Measurements from ENCODE around the gene LMTK2.

The LMTK2 gene

DNA sequence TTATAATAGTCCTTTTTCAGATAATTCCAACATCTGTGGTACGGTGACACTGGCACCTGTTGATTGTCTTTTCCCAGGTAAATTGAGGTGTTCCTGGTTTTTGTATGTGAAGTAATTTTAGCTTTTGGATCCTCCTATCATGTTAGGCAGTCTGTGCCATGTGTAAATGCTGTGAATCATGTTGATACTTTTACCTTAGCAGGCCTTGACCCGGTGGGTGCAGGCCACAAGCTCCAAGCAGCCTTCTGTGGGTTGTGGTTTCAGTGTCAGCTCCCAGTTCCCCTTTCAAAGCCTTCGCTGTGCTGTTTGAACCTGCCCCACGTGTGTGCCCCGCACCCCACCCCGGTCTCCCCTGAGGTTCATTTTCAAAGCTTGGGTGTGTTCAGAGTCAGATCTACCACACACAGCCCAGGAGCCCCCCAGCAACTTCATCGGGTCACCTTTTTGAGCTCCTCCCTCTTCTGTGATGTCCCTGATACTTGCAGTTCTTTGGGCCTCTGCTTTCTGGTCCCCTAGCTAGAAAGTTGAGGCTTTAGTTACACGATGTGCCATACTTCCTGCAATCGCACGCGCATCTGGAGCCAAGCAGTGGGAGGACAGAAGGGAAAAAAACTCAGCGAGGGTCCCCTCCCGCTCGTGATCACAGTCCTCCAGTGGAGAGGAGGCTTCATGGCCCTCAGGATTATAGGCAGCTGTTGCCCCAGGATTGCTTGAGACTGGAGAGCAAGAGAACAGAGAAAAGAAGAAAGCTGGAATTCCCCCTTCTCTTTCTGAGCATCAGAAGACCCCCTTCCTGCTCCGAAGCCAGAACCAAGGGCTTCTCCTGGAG is 95.9 kb downstream of the LMTK2 start:
- DNase-seq (ENCODE audit: low spot score) (no peak), FAIRE-seq (no peak)

DNA sequence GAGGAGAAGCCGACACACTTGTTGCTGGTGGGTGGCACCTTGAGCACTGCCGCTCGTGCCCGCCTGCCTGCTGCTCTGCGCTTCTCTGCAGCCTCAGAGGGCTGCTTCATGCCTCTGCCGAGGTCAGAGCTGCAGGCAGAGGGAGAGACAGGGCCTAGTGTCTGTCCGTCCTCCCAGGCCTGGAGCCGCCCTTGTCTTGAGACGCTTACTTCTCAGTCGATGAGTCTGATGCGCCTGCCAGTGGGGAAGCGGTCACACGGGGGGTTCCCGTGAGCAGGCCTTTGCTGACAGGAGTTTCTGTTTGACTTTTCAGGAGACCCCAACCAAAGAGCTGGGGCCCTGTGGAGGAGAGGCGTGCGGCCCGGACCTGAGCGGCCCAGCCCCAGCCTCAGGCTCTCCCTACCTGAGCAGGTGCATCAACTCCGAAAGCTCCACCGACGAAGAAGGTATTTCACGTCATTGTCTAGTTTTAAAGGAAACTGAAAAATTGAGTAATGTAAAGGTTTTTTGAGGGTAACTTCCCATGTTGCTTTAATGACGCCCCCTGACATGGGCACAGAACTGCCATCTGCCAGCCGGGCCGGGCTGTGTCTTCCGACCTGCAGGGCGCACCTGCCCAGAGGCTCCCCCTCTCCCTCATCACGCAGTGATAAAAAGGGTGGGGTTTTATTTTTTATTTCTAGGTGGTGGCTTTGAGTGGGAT is 96.8 kb downstream of the LMTK2 start:
- no peak for FAIRE-seq
- no peak for DNase-seq (ENCODE audit: low spot score)

DNA sequence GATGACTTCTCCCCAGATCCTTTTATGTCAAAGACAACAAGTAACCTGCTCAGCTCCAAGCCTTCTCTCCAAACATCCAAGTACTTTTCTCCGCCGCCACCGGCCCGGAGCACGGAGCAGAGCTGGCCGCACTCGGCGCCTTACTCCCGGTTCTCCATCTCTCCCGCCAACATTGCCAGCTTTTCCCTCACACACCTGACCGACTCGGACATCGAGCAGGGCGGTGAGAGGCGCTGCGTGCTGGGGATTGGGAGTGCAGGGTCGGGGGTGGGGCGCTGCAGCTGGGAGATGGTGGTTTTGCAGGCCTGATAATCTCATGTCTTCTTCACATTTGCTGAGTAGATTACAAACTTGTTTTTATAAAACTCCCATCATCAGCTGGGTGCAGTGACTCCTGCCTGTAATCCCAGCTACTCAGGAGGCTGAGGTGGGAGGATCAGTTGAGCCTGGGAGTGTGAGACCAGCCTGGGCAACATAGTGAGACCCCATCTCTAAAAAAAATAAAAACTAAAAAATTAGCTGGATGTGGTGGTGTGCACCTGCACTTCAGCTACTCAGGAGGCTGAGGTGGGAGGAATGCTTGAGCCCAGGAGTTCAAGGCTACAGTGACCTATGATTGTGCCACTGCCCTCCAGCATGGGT is 97.4 kb downstream of the LMTK2 start:
- DNase-seq (ENCODE audit: low spot score) = no peak
- FAIRE-seq = no peak

DNA sequence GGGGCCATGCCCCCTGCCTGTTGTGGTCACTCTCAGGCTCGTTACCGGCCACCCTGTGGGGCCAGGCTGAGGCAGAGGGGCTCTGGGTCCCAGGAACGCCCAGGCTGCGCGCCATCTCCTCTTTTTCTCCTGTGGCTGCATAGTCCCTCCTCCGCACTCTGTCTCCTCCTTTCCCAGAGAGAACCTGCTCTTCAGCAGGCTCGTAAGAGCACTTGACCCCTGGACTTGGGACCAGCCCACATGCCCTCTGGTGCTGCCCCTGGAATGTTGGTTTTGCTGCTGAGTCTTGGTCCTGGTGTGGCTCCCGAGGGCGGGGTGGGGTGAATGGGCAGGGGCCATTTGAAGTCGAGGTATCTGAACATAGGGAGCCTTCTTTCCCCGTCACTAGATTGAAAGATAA is 98.0 kb downstream of the LMTK2 start:
- DNase-seq (ENCODE audit: low spot score) = no peak
- FAIRE-seq = no peak

DNA sequence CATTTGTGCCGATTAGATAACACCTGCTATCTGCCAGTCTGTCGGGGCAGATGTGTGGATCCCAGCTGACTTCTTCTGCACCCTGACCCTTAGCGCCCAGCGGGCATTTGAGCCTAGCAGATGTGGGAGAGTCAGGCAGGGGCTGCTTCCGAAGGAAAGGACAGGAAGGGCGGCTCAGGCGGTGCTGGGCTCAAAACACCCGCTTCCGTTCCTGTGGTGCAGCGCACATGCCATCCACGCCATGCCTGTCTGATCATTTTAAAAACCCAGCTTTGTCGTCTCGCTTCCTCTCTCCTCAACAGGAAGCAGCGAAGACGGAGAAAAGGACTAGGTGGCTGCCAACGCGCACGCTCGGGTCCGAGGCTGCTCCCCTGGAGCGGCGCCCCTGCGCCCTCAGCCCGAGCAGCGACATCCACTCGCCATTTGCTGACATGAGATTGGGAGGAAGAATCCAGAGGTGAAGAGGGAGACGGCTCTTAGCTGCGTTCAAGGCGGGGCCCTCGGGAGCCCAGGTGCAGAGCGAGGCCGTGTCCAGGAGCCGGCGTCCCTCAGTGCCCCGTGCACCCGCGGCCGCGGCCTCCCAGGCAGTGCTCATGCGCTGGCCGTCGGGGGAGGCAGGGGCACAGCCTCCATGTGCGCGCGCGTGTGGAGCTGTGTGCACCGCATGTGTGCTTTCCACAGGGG is 98.6 kb downstream of the LMTK2 start:
- no peak for DNase-seq (ENCODE audit: low spot score)
- no peak for FAIRE-seq

DNA sequence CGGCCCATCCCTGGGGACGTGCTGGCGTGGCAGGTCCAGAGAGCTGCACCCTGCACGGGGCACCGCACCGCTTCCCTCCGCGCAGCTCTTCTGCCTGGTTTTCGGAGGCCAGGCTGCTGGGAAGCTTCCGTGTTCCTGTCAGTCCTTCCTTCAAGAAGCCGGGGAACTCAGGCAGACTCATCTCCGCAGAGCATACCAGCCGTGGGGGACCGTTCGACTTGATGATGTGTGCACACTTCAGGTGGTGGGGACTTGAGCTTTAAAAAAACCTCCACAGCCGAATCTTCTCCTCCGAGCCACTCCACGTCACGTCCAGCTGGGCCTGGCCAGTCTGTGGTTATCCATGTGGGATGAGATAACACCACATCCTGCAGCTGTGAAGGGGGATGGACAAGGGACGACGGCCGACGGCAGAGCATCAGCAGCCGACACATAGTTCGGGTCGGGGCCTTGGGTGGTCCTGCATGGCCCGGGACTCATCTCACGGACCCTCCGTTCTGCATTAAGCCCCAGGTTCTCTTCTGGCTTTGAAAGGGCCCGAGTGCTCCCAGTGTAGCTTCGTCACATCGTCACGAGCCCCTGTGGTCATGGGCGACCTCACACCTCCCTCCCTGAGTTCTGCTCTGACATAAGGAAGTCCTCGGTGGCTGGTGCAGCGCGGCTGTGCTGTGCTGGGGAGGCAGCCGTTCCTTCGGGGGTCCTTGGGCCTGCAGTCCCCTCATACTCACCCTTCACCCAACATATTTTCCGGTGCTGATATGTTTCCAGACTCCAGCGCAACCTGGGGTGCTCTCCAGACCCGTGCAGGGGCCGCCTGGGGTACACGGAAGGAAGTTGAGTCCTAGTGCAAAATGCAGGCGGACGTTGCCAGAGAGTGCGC is 100.0 kb downstream of the LMTK2 start:
- peak; percentile 17 for FAIRE-seq
- no peak for DNase-seq (ENCODE audit: low spot score)

DNA sequence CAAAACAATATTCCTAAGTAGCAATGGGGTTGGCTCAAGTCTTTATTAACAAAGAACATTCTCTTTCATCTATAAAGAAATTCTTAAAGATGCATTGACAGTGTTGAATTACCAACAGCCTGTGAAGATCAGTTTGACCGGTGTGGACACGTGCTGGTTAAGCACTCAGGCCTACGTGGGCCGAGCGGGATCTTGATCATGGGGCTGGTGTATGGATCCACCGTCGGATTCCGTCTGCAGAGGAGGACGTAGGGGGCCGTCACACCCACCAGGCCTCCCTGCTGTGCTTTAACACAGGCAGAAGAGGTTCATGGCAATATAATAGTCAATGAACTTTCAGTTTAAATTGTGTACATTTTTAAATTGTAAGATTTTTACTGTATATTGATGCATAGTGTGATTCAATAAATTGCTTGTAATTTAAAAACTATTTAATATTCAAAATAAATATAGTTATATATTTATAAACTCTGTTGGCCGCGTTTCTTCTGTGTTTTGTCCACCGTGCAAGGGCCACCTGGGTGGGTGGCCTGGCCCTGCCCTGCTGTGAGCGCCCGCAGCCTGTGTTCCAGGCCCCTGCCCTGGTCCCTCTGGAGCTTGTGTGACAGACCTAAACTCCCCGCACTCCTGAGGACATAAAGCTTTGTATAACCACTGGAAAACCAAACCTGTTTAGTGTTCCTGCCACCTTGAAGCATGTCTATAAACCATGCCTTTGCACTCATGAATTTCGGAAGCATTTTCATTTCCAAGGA is 102.7 kb downstream of the LMTK2 start:
- FAIRE-seq = no peak
- no peak for DNase-seq (ENCODE audit: low spot score)

DNA sequence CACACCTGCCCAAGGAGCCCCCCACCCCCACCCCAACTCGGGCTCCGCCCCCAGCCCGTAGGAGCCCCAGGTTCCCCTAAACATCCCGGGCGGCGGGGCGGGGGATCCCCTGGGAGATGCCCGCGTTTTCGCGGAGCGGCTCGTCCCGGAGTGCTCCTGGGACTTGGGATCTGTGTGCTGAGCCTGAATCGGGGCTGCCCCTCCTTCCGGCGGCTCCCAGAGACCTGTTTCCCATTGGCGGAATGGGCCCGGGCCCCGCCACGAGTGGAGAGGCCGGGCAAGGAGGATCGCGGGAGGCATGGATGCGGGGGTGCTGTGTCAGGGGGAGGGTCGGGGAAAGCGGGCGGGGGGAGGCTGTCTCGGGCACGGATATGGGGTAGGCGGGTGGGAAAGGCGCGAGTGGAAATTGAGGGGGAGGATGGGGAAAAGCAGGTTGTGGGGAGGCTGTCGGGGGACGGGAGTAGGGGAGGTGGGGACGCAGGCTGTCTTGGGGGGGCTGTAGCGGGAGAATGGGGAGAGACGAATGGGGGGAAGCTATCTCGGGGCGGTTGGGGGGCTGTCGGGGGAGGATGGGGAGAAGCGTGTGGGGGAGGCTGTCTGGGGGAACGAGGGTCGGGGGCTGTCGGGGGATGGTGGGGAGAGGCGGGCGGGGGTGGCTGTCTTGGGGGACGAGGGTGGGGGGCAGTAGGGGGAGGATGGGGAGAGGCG is 104.0 kb downstream of the LMTK2 start:
- DNase-seq (ENCODE audit: low spot score) (no peak), FAIRE-seq (no peak)

DNA sequence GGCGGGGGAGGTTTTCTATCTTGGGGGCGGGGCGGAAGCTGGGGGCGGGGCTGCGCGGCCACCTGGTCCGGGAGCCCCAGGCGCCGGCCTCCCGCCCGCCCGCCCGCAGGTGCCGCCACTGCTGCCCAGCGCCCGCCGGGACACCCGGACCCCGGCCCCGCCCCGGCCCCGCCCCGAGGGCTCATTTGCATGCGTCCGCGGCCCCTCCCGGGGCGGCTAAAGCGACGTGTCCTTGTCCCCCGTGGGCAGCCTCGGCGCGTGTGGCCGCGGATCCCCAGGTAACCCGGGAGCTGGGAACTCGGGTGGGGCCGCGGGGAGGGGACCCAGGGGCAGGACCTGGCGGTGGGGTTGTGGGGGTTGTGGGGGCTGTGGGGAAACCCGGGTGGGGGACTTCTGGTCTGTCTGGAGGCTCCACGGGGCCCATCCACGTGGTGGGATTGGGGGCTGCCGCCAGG is 104.6 kb downstream of the LMTK2 start, which contains the start of gene BHLHA15:
Gene BHLHA15 (plus strand): TSS at position 219 of the 455 bp plus-strand sequence. CDS start 871 bp downstream, outside the sequence.
- DNase-seq (ENCODE audit: low spot score) (peak; percentile 67), FAIRE-seq (no peak)

DNA sequence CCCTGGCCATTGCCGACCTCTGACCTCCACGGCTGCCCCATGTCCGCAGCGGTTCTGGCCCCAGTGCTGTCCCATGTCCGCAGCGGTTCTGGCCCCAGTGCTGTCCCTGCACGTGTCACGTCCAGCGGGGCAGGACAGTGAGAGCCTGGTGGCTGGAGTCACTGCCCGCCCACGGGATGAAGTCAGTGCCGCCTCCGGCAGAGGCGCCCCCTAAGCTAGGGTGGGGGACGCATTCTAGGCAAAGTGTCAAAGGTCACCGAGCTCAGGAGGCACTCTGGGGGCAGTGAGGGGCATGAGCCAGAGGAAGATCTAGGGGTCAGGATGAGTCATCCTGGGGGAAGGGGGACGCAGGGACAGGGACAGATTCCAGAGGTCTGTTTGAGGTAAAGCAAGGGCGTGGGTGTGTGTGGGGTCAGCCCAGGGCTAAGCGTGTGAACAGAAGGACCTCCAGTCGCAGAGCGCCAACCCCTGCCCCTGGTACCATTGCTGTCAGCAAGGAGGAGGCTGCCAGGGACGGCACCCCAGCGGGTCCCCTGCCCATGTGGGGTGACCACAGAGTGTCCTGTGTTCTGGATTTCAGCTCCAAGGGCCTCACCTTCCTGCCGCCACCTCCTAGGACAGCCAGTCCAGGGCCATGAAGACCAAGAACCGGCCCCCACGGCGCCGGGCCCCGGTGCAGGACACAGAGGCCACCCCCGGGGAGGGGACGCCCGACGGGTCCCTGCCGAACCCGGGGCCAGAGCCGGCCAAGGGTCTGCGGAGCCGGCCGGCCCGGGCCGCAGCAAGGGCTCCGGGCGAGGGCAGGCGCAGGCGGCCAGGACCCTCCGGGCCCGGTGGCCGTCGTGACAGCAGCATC is 105.2 kb downstream of the LMTK2 start:
- DNase-seq (ENCODE audit: low spot score) (no peak), FAIRE-seq (no peak)

DNA sequence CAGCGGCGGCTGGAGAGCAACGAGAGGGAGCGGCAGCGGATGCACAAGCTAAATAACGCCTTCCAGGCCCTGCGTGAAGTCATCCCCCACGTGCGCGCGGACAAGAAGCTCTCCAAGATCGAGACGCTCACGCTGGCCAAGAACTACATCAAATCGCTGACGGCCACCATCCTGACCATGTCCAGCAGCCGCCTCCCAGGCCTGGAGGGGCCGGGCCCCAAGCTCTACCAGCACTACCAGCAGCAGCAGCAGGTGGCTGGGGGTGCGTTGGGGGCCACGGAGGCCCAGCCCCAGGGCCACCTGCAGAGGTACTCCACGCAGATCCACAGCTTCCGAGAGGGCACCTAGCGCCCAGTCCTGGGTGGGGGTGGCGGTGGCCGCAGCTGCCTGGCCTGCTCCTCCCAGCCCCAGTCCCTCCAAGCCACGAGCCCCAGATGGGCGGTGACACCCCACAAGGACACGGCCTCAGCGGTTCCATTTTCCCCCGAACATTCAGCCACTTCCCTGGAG is 105.9 kb downstream of the LMTK2 start:
- DNase-seq (ENCODE audit: low spot score) (no peak), FAIRE-seq (no peak)

DNA sequence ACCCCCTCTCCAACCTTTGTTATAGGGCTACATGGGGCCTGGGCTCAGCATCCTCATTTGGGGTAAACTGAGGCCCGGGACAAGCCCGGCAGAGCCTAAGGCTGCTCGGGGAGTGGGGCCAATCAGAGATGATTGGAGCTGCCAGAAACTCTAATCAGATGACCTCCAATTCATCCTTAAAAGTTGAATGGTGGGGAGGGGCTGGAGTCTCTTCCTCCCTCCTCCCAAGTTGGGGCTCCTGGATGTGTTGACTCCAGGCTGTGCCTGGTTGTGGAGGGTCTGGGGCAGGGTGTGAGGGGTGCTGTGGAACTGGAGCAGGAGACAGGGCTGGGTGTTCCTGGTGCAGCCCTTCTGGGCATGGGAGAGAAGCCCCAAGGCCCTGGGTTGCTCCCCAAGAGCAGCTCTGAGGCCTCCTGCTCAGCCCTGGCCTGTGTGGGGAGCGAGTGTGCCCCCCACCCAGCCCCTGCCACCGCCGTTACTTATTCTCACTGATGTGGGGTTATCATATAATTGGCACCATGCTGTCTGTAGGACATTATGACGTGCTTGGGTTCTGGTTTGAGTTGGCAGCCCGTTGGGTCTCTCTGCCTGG is 106.7 kb downstream of the LMTK2 start:
- DNase-seq (ENCODE audit: low spot score) (no peak), FAIRE-seq (no peak)

DNA sequence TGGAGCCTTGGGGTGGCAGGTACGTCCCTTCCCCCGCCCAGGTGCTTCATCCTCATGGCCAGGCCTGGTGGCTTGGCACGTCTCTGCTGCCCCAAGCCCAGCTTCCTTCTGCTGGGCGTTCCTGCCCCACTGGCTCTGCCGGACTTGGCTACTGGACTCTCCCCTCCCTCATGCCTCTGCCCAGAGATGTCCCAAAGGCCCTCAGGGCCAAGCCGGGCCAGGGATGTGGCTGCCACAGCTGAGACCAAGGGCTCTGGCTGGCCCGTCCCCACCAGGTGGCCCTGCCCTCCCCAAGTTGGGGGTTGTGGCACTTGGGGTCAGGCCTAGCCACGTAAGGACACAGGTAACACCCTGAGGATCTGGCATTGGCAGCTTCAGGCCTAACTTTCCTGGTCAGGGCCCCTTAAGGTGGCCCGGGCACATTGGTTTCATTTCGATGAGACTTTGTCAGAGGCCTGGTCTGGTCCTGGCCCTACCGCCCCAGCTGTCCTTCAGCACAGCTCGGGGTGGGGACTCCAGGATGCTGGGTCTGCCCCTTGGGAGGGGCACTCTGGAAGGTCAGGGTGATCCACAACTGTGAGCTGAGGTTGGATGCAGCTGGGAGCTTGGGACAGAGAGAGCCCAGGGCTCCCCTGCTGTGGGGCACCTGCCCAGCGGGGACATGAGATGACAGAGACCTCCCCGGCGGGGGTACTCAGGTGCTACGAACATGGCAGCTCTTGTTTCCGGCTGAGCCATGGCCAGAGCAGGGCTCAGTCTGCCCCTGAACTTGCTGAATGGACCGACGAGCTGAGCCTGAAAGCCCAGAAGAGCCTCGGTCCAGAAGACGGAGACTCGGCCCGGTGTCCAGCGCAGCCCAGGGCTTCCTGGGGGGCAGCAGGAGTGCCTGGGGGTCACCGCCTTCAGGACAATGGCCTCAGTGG is 107.5 kb downstream of the LMTK2 start:
- DNase-seq (ENCODE audit: low spot score) (no peak), FAIRE-seq (no peak)

DNA sequence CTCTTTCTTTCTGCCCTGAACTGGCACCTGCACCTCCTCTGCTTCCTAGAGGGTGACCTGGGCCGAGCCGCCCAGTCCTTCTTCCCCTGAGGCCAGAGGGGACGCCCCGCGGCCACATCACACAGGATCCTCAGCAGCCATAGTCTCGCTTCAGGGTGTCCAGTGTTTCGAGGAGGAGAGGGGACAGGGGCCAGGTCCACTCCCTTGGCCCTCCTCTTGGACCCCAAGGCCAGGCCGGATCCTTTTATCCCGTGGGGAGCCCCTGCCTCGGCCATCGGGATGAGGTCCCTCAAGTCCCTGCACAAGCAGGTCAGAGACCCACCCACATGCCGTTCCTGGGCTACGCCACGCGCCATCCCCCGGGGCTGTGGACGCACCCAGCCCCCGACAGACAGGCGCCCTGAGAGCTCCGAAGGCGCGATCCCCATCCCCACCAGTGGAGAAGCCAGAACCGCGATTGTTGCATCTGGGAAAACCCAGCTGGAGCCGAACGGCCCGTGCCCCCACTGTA is 108.2 kb downstream of the LMTK2 start:
- FAIRE-seq = no peak
- no peak for DNase-seq (ENCODE audit: low spot score)

DNA sequence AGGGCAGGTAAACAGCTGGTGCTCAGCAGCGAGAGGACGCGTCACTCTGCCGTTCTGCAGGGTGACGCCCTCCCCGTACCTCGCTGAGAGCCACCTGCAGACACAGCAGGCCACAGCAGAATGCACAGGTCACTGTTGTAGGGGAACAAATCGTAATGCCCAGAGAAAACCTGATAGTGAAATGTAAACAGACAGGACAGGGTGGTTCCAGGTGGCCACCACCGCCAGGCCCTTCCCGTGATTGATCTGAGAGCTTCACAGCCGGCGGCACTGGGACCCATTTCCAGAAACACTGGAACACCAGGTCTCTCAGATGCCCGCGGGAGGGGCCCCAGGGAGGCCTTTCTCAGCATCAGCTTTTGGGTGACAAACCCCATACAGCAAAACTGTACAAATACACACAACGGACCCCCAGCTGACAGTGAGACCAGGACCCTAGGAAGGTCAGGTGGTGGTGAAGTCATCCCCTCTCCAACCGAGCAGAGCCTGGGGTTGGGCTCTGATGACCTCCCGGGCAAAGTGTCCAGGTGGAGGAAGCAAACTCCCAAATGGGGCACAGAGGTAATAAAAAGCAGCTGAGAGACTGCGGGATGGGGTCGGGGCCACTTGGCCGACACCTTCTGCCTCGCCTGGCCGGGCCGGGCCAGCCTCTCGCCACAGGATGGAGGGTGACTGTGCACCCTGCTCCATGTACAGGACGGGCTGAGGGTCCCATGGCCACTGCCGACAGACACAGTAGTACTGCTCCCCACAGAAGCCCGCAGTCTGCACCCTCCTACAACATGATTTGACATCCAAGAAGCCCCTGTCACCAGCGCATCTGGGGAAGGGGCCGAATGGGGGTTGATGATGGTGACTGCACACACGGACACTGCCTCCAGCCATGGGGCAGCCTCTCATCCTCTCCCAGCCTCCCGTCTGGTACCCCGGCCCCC is 109.2 kb downstream of the LMTK2 start:
- DNase-seq (ENCODE audit: low spot score) = no peak
- no peak for FAIRE-seq
